Ovary (tissue), 3 donors: ENCODE data around the gene FKBP3.

Experiments
- CTCF ChIP-seq, 3 donors: fragments of 450-650 bp in 2 of 3; fragments of 200-600 bp in 1 of 3; IDR thresholded peaks; one replicate each; pipeline versions ENCODE4 v1.5.1 to v1.8.0; 2016 to 2022; ENCODE audit warnings: antibody characterized with exemption in 3 of 3, mild to moderate bottlenecking in 1 of 3
- POLR2A ChIP-seq: fragments of 450-650 bp; IDR thresholded peaks from one replicate; pipeline ENCODE4 v1.6.1; 2017; ENCODE audit warnings: antibody characterized with exemption, mild to moderate bottlenecking, moderate library complexity
- donor health status: DM: no; HTN: no; CAD: no.

- TF ChIP-seq CTCF (IDR thresholded peaks at IDR 0.05) (no peak), POLR2A (no peak)
Measured at GRCh38 chr14:45181806-45182205, 47.5 kb upstream of the FKBP3 start.
